NCI-H345 treated with DMSO at 0.1 percent for 48 hours (cell line): ENCODE results near the gene TMEM164.

Experiments
- DNase-seq: peaks from one replicate; lab custom pipeline; 2025; ENCODE audit not compliant: unreplicated experiment; lab: John Stamatoyannopoulos, UW

TMEM164 gene

DNA sequence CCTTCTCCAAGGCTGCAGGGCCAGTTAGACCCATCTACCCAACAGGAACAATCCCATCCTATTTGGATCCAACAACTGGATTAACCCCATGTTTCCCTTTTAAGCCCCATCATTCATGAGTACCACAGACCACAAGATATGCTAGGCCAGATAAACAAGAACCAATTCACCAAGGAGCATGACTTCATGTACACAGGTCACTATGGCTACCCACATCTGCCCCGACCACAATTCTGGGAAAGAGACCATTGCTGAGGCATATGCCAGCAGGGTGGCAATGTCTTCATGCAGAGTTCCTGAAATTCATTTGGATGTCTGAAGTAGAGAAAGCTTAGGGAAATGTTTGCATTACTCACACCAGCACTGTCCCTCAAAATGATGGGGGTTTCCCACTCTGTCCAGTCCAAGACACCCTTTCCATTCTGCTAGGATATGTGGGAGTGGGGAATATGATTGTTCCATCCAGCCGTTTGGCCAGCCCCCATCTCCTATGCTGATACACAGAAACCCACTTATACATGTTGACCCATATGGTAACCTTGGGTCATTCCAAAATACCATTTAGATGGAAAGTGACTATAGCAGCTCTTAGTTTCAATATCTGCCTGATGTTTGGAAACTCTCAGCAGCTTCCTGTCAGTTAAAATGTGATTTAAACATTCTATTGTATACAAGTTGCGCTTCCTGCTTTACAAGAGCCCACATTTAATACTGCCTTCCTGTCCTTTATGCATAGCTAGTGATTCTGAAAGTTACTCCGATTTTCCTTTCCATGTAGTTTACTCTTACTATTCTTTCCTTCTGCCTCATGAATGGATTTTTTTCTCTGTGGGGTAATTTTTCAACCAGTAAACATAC lies 186.0 kb downstream of the TMEM164 start:
- DNase-seq: no peak

DNA sequence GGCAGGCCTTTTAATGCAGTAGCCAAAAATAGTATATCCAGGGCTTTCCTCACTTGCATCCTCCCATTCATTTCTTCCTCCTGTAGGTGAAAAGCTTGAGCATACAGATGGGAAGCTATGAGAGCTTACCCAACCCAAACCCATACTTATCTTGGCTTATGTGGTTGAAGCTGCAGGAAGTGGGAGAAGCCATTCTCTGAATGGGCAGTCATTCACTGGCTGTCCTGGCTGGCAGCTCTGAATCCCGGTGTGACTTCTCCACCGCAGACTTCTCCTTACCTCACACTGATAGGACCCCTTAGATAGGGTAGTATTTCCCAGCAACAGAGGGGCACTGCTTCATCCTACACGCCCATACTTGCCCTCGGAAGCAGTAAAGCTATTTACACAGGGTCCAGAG lies 189.6 kb downstream of the TMEM164 start:
- DNase-seq: no peak

DNA sequence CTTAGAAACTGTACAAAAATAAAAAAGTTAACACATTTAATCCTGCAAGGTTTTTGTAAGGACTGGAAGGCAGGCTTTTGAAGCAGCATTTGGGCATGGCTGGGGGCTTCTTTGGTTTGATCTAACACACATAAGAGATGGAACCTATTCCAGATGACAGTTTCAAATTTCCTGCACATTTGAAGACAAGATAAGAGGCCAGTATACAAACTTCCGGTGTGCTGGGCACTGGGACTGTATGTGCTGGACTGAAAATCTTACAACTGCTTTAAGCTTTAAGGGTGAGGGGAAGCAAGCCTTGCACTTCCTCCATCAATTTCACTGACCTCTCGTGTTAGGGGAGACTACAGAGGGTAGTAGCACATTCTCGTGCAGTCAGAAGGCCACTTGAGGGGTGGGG lies 192.1 kb downstream of the TMEM164 start:
- DNase-seq: no peak

DNA sequence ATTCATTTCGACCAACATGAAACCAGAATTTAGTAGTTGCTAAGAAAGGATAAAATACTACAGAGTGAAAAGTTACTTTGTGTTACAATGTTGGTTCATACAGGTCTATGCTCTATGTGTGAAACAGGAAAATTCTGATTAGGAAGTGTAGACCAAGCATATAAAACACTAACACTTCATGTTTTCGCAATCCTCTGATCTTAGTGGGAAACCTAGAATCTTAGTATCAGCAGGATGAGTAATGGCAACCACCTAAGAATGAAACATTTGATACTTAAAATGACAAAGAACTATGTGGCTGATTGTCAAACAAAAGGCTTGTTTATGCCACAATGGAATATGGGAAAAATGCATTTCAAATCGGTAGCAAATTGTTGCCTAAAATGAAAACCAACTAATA lies 198.9 kb downstream of the TMEM164 start:
- DNase-seq: no peak

DNA sequence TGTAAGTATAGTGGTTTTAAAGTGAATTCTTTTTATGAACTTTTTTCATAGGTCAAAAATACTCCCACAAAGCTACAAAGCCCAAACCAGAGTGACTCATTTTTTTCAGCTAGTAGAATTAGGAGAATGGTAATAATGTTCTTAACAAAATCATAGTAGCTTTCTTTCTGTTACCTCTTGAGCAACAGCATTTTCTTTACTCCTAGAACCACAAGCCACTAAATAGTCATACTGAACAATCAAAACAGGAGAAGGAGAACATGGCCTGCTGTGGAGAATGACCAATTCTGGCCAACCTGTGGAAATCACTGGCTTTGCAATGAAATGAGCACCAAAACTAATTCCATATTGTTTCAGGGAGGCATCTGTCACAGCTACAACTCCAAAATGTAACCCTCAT lies 202.1 kb downstream of the TMEM164 start:
- DNase-seq: no peak

DNA sequence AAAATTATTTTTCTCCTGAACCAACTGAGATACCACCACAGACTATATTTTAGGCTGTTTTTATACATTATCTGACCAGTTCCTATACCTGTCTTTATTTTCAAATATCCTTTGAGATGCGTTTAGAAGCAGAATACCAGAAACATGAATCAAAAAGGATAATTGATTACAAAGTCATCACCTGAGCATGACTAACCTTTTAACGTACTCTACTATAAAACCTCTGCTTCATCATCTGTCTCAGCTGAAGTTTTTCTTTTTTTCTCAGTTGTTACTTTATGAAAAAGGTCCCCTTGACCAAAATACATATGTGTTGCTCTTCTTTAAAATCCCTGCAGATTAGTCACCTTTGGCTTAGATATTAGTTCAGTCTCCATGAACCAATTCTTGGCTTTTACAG lies 205.2 kb downstream of the TMEM164 start:
- no peak for DNase-seq

DNA sequence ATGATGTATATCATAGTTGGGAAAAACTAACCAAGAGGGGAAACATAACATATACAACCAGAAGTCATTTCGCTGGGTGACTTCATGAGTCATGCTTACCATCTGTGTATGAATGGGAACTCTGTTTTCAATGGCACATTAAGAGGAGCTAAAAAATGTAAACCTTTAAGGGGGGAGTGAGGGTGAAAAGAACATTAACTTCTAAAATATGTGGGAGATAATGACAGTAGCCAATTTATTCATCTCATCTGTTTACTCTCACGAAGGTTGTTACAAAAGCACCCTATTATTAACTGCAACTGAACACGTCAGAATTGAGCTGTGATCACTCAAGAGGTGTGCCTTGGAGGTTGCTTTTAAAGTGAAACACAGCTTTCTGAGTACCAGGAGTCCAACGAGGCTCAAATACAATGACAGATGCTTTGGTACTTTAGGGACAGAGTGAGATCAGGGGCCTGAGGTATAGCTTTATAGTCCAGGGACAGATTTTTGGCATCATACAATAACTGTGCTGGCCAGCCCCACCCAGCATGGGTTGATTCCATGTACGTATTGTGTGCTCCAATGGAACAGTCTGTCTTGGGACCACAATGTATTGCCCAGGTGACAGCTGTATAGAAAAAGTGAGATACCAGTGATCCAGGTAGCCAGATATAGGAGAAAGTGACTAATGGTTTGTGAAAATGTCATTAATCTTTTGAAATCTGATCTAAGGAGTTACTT lies 207.7 kb downstream of the TMEM164 start:
- peak; percentile 27 for DNase-seq

DNA sequence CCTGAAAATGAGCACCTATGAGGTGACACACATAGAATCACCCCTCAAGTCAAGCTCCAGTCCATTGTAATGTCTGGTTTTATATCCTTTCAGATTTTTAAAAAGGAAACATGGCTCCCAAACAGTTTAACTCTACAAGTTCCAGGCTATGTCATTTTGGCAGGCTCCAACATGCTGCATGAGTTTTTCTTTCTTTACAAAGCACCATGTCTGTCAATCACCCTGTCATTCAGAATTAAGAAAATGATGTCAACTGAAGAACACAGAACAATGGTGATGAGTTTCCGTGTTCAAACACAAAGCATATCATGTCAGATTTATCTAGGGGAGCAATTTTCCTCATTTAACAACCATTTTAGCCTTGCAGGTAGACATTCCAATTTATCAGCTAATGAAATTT lies 208.4 kb downstream of the TMEM164 start:
- no peak for DNase-seq

DNA sequence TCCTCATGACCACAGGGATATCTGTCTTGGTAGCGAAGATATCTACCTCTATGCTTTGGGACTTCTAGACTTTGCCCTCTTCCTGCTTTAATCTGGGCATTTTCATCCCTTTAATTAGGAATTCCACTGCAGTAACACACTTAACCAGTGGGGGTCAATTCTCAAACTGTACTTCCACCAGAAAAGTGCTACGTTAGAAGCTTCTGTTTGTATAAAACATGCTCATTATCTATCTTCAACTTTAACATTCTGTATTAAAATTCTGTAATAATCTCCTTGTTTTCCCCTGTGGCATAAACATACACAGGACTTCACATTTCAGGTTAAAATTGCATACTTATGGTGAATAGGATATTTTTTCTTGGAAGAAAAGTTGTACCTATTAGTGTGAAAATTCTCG lies 209.4 kb downstream of the TMEM164 start:
- DNase-seq: no peak

DNA sequence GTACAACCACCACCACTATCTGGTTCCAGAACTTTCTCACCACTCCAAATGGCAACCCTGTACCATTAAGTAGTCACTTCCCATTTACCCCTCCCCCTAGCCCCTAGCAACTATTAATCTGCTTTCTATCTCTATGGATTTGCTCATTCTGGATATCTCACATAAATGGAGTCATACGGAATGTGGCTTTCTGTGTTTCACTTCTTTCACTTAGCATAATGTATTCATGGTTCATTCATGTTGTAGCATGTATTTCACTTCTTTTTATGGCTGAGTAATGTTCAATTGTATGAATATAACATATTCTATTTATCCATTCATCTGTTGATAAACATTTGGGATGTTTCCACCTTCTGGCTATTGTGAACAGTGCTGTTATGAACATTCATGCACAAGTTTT lies 210.3 kb downstream of the TMEM164 start:
- no peak for DNase-seq

DNA sequence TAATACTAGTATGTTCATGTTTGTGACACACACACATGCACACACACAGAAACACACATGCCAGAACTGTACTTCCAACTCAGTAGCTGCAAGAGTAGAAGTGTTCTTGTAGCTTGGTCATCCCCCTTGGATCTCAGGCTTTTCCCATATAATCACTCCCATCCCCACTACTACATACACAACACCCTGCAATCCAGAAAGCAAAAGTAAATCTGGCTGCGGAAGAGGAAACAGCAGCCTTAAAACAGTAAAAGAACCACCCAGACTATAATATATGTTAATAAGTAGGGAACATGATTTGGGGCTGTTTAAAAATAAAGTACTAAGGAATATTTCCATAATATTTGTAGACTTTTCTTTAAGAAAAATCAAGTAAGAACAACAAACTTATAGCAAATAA lies 211.8 kb downstream of the TMEM164 start:
- DNase-seq: no peak

DNA sequence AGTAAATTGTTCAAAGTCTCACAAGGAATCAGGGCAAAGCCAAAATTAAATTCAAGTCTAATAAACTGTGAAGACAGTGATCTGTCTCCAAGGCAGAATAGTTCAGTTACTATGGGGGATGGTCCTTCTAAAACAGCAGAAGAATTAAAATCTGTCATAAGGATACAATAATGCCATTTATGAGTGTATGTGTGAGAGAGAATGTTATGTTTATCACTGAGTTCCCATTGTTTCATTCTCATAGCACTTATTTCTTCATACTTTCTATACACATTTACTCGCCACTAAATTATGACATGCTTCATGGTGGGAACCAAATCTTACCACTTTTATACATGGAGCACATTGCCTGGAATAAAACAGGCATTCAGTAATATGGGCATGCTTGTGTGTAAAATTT lies 212.5 kb downstream of the TMEM164 start:
- no peak for DNase-seq

DNA sequence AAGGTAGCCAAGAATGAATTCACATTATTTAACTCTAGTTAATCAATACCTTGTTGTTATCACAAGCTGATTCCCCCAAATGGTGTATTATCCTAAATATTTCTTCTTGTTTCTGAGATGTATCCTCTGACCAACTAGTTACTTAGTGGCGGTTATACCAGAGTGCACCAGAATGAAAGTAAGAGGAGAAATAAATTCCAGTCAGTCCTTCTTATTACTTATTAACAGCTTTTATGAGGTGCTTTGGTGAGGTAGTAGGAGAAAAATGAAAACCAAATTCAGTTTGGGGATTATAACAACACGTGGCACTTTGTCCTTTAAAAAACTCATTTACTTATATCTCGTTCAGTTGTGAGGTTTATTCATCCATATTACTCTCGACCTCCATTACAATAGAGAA lies 213.1 kb downstream of the TMEM164 start:
- DNase-seq: no peak

DNA sequence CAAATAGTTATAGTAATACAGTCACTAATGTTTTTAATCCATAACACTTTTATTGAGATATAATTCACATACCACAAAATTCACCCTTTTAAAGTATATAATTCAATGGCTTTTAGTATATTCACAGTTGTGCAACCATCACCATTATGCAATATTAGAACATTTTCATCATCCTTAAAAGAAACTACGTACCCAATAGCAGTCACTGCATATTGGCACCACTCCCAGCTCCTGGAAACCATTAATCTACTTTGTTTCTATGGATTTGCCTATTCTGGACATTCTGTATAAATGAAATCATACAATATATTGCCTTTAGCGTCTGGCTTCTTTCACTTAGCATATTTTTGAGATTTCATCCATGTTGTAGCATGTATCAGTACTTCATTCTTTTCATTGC lies 215.7 kb downstream of the TMEM164 start:
- DNase-seq: no peak

DNA sequence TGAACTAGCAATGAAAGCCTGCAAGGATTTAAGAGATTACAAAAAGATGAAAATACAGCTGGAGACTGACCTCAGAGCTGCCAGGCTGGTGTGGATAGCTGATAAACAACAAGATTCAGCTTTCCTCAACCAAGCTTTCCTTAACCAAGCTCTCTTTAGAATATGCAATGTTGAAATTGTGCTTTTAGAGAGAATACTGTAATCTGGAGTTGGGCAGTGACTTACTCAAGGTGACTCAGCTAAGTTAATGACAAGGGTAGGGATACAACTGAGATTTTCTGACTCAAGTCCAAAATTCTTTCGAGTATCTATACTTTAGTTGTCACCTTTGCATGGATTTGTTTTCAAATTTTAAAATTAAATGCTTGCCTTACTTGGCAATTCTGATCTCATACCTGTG lies 217.0 kb downstream of the TMEM164 start:
- no peak for DNase-seq

DNA sequence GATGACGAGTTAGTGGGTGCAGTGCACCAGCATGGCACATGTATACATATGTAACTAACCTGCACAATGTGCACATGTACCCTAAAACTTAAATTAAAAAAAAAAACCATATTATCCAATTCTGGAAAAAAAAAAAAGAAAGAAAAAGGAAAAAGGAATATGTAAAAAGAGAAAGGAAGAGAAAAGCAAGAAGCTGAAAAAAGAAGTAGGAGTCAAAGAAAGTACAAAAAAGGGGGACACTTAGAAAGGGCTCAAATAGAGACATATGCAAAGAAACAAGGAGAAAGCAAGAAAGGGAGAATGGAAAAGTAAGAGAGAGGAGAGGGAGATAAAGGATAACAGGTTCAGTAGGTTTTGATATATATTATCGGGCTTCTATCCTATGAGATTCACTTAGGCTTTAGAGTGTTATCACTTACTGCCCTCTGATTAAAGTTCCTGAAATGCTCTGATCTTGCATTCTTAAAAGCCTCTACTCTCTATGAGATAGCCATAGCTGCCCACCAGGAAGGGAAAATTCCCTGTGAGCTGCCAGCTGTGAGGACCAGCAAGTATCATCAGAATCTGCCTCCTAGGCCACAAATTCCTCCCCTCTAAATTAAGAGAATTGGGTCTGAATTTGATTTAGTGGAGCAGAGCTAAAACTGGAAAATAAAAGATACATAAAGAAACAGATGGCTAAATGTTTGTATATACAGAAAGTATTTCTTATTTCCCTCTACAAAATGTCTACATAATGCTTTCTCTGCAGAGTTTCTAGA lies 219.8 kb downstream of the TMEM164 start:
- DNase-seq: no peak

DNA sequence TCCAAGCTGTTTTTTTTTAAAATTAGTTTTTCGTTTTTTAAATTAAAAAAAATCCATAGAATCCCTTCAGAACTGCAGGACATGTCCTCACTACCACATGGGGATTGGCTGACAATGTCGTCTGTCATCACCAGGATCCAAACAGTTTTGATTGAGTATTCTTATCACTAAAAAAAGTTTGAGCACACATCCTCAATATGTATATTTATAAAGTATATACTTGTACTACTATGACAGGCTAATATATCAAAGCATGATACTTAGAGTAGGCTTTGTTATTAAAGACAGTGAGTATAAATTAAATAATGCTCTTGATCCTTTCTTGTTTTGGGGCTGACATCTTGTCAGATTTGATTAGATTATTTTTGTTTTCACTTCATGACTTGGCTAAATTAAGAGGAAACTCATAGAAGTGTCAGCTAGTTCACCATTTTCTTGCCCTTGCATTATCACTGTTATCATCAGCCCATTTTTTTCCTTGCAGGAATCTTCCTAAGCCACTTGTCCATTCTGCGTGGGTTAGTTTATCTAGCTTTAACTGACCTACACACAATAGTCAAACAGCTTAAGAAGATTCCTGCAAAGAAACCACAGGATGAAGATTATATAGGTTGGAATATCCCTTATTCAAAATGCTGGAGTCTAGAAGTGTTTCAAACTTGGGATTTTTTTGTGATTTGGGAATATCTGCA lies 222.2 kb downstream of the TMEM164 start:
- DNase-seq: no peak

DNA sequence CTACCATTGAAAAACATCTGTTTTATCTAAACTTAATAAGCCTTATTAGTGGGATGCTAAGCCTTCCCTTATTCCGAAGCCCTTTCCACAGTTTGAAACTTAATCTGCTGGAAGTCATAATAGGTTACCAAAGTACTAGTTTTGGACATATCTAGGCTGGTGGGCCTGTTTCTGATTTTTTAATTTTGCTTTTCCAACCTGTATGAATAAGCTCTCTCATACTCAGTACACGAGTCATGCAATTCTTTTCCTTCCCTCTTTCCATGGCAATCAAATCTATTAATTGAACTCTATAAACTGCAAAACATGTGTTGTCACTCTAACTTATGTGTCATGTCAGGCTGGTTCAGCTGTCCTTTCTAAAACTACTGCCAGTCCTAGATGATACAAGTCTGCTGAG lies 224.0 kb downstream of the TMEM164 start:
- DNase-seq: no peak
